ENCODE results near the gene DTNB.

- no peak for TF ChIP-seq USF1 (IDR thresholded peaks at IDR 0.05; ENCODE audit: borderline replicate concordance, low read depth)
- TF ChIP-seq FOXM1 (IDR thresholded peaks at IDR 0.05; ENCODE audit: low read depth), result no peak
- TF ChIP-seq CTCF (IDR thresholded peaks at IDR 0.05), result no peak
- TF ChIP-seq, protein P1, sequence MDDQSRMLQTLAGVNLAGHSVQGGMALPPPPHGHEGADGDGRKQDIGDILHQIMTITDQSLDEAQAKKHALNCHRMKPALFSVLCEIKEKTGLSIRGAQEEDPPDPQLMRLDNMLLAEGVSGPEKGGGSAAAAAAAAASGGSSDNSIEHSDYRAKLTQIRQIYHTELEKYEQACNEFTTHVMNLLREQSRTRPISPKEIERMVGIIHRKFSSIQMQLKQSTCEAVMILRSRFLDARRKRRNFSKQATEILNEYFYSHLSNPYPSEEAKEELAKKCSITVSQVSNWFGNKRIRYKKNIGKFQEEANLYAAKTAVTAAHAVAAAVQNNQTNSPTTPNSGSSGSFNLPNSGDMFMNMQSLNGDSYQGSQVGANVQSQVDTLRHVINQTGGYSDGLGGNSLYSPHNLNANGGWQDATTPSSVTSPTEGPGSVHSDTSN (IDR thresholded peaks at IDR 0.05), result no peak
- TF ChIP-seq, protein P2, sequence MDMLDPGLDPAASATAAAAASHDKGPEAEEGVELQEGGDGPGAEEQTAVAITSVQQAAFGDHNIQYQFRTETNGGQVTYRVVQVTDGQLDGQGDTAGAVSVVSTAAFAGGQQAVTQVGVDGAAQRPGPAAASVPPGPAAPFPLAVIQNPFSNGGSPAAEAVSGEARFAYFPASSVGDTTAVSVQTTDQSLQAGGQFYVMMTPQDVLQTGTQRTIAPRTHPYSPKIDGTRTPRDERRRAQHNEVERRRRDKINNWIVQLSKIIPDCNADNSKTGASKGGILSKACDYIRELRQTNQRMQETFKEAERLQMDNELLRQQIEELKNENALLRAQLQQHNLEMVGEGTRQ (IDR thresholded peaks at IDR 0.05; ENCODE audit: borderline replicate concordance, low read depth, low read length), result no peak
- no peak for TF ChIP-seq YY1 (IDR thresholded peaks at IDR 0.05; ENCODE audit: low read depth)
- no peak for TF ChIP-seq REST (IDR thresholded peaks at IDR 0.05; ENCODE audit: low read depth, low read length)
- TF ChIP-seq, protein P3, sequence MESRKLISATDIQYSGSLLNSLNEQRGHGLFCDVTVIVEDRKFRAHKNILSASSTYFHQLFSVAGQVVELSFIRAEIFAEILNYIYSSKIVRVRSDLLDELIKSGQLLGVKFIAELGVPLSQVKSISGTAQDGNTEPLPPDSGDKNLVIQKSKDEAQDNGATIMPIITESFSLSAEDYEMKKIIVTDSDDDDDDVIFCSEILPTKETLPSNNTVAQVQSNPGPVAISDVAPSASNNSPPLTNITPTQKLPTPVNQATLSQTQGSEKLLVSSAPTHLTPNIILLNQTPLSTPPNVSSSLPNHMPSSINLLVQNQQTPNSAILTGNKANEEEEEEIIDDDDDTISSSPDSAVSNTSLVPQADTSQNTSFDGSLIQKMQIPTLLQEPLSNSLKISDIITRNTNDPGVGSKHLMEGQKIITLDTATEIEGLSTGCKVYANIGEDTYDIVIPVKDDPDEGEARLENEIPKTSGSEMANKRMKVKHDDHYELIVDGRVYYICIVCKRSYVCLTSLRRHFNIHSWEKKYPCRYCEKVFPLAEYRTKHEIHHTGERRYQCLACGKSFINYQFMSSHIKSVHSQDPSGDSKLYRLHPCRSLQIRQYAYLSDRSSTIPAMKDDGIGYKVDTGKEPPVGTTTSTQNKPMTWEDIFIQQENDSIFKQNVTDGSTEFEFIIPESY (IDR thresholded peaks at IDR 0.05; ENCODE audit: borderline replicate concordance, low read depth), result no peak
- TF ChIP-seq POLR2AphosphoS5 (IDR thresholded peaks at IDR 0.05; ENCODE audit: low read depth, low read length), result no peak
- TF ChIP-seq TAF1 (IDR thresholded peaks at IDR 0.05; ENCODE audit: borderline replicate concordance, low read depth, low read length), result no peak
- no peak for TF ChIP-seq RAD21 (IDR thresholded peaks at IDR 0.05; ENCODE audit: low read length)
- no peak for TF ChIP-seq SMC3 (IDR thresholded peaks at IDR 0.05; ENCODE audit: low read depth, low read length)
- no peak for TF ChIP-seq GATA2 (CRISPR knock-in tag; IDR thresholded peaks at IDR 0.05)
Measured at GRCh38 chr2:25482341-25482740, 191.0 kb downstream of the DTNB start.

Measured in SK-N-SH (cell line).